ENCODE results near the gene SNAPC4. TPM values are rescaled to one million over a fixed set of nuclear protein-coding genes. Genes with fewer than 3 reads are reported as not detected.
"Not testable (repeated sequence)": the region's sequence is repeated elsewhere in the genome, so short reads cannot be mapped to it uniquely, and the experiment has no call there.

SNAPC4 gene
- polyA plus RNA-seq, 4 donors = 7.6 to 14.2 (median 12.3) TPM

GRCh38 chr9:136434580-136435169 is 34.7 kb upstream of the SNAPC4 start:
- no peak for DNase-seq (ENCODE audit: low read depth in 4 of 4, low spot score in 3 of 4)

GRCh38 chr9:136433849-136434579 is 34.0 kb upstream of the SNAPC4 start:
- DNase-seq (ENCODE audit: low read depth in 4 of 4, low spot score in 3 of 4) = no peak

- DNase-seq (ENCODE audit: low read depth in 4 of 4, low spot score in 3 of 4) = no peak
Measured at GRCh38 chr9:136433043-136433715, 33.2 kb upstream of the SNAPC4 start.

GRCh38 chr9:136432591-136432990 is 32.6 kb upstream of the SNAPC4 start:
- no peak for DNase-seq (ENCODE audit: low read depth in 4 of 4, low spot score in 3 of 4)

- DNase-seq (ENCODE audit: low read depth in 4 of 4, low spot score in 3 of 4) = no peak
Measured at GRCh38 chr9:136431782-136432350, 31.9 kb upstream of the SNAPC4 start.

- DNase-seq (ENCODE audit: low read depth in 4 of 4, low spot score in 3 of 4) = no peak
Measured at GRCh38 chr9:136430588-136431234, 30.7 kb upstream of the SNAPC4 start.

GRCh38 chr9:136429683-136430491 is 29.9 kb upstream of the SNAPC4 start:
- DNase-seq (ENCODE audit: low read depth in 4 of 4, low spot score in 3 of 4) = no peak

GRCh38 chr9:136429075-136429628 is 29.2 kb upstream of the SNAPC4 start:
- DNase-seq (ENCODE audit: low read depth in 4 of 4, low spot score in 3 of 4) = no peak

GRCh38 chr9:136426787-136427186 is 26.8 kb upstream of the SNAPC4 start:
- no peak for DNase-seq (ENCODE audit: low read depth in 4 of 4, low spot score in 3 of 4)

- DNase-seq (ENCODE audit: low read depth in 4 of 4, low spot score in 3 of 4) = not testable (repeated sequence)
Measured at GRCh38 chr9:136425367-136425766, 25.4 kb upstream of the SNAPC4 start.

GRCh38 chr9:136424750-136425362 is 24.9 kb upstream of the SNAPC4 start:
- no peak for DNase-seq (ENCODE audit: low read depth in 4 of 4, low spot score in 3 of 4)

GRCh38 chr9:136423432-136424146 is 23.6 kb upstream of the SNAPC4 start:
- DNase-seq (ENCODE audit: low read depth in 4 of 4, low spot score in 3 of 4) = no peak

- no peak for DNase-seq (ENCODE audit: low read depth in 4 of 4, low spot score in 3 of 4)
Measured at GRCh38 chr9:136422876-136423275, 22.9 kb upstream of the SNAPC4 start.

GRCh38 chr9:136421791-136422190 is 21.8 kb upstream of the SNAPC4 start:
- DNase-seq (ENCODE audit: low read depth in 4 of 4, low spot score in 3 of 4) = no peak

- DNase-seq (ENCODE audit: low read depth in 4 of 4, low spot score in 3 of 4) = no peak
Measured at GRCh38 chr9:136419092-136419420, 19.1 kb upstream of the SNAPC4 start.

GRCh38 chr9:136418182-136419091 is 18.5 kb upstream of the SNAPC4 start:
- no peak for DNase-seq (ENCODE audit: low read depth in 4 of 4, low spot score in 3 of 4)

GRCh38 chr9:136416914-136417313 is 16.9 kb upstream of the SNAPC4 start:
- DNase-seq (ENCODE audit: low read depth in 4 of 4, low spot score in 3 of 4) = no peak

GRCh38 chr9:136416427-136416826 is 16.5 kb upstream of the SNAPC4 start:
- no peak for DNase-seq (ENCODE audit: low read depth in 4 of 4, low spot score in 3 of 4)

All from left renal pelvis (tissue), 4 donors.